ENCODE results near the gene GRAMD4. TPM values are rescaled to one million over a fixed set of nuclear protein-coding genes. Genes with fewer than 3 reads are reported as not detected.

GRAMD4 gene
- total and polyA plus RNA-seq, 2 donors (not counting 1 experiment from before 2014, with no cell fraction given), result 17.0 to 88.1 TPM

DNA sequence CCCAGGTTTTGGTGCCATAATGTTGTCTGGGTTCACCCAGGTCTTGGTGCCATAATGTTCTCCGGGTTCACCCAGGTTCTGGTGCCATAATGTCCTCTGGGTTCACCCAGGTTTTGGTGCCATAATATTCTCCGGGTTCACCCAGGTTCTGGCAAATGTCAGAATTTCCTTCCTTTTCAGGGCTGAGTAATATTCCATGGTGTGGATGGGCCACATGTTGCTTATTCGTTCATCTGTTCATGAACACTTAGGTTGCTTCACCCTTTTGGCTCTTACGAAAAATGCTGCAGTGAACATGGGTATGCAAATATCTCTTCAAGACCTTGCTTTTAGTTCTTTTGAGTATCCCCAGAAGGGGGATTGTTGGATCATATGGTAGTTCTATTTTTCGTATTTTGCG lies 15.1 kb upstream of the GRAMD4 start:
- CTCF ChIA-PET, result no interaction called here
- TF ChIP-seq, protein P1, sequence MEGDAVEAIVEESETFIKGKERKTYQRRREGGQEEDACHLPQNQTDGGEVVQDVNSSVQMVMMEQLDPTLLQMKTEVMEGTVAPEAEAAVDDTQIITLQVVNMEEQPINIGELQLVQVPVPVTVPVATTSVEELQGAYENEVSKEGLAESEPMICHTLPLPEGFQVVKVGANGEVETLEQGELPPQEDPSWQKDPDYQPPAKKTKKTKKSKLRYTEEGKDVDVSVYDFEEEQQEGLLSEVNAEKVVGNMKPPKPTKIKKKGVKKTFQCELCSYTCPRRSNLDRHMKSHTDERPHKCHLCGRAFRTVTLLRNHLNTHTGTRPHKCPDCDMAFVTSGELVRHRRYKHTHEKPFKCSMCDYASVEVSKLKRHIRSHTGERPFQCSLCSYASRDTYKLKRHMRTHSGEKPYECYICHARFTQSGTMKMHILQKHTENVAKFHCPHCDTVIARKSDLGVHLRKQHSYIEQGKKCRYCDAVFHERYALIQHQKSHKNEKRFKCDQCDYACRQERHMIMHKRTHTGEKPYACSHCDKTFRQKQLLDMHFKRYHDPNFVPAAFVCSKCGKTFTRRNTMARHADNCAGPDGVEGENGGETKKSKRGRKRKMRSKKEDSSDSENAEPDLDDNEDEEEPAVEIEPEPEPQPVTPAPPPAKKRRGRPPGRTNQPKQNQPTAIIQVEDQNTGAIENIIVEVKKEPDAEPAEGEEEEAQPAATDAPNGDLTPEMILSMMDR (IDR thresholded peaks at IDR 0.05), result no peak
- no peak for TF ChIP-seq EZH2 (IDR thresholded peaks at IDR 0.05; ENCODE audit: borderline replicate concordance, insufficient read depth, low read depth, low read length, poor library complexity, severe bottlenecking)
- Mint-ChIP-seq H3K4me3 (no peak overlapping the region), H3K27me3 (no peaks in the 10 kb centered on the region), H3K4me1 (peaks cover 30% of the 10 kb centered on the region), H3K27ac (no peak overlapping the region), H3K9me3 (ENCODE audit: insufficient read depth) (peaks cover 4% of the 10 kb centered on the region)
- no peak overlapping the region for H3K27ac ChIP-seq (ENCODE audit: low read length in 2 of 2)
- DNase-seq (no peak), ATAC-seq (ENCODE audit: low read depth) (no peak)
- no peaks in the 10 kb centered on the region for H3K27me3 ChIP-seq (replicated peaks in 1 of 4; ENCODE audit: control extremely low read depth in 1 of 4, control insufficient read depth in 3 of 4, insufficient read depth in 4 of 4, low read length in 3 of 4)
- peaks cover 56% of the 10 kb centered on the region for H4K20me1 ChIP-seq (ENCODE audit: control insufficient read depth, insufficient read depth, low read length, poor library complexity, severe bottlenecking)
- no peak overlapping the region for H3K9ac ChIP-seq (ENCODE audit: low read length)
- H3K36me3 ChIP-seq (replicated peaks in 1 of 2; ENCODE audit: control extremely low read depth in 1 of 2, control insufficient read depth in 1 of 2, extremely low read depth in 1 of 2, insufficient read depth in 2 of 2, low read length in 1 of 2), result no peaks in the 10 kb centered on the region
- H2AFZ ChIP-seq (ENCODE audit: insufficient read depth, low read depth, low read length, poor library complexity, severe bottlenecking), result no peak overlapping the region
- no peak overlapping the region for H3K4me2 ChIP-seq (replicated peaks; ENCODE audit: low read depth, low read length, poor library complexity, severe bottlenecking)
- H3K9me3 ChIP-seq (ENCODE audit: control extremely low read depth in 1 of 3, control insufficient read depth in 2 of 3, insufficient read depth in 1 of 3, low read length in 2 of 3), result no peaks in the 10 kb centered on the region
- POLR2A ChIA-PET, result no interaction called here
- peaks cover 12 to 24% of the 10 kb centered on the region in 2 donors for H3K4me1 ChIP-seq (ENCODE audit: control insufficient read depth in 2 of 2, insufficient read depth in 2 of 2, low read length in 2 of 2)
- 100% methylated on average over 3 of the region's 6 CpGs for WGBS (ENCODE audit: insufficient coverage)
- peaks cover 84% of the 10 kb centered on the region for H3K79me2 ChIP-seq (ENCODE audit: control insufficient read depth, insufficient read depth, low read length)
- intact Hi-C loops (cut with micrococcal nuclease), result no loop called here
- H3K4me3 ChIP-seq (ENCODE audit: control extremely low read depth in 1 of 5, extremely low read depth in 1 of 5, insufficient read depth in 1 of 5, low read depth in 2 of 5, low read length in 4 of 5), result no peak overlapping the region

DNA sequence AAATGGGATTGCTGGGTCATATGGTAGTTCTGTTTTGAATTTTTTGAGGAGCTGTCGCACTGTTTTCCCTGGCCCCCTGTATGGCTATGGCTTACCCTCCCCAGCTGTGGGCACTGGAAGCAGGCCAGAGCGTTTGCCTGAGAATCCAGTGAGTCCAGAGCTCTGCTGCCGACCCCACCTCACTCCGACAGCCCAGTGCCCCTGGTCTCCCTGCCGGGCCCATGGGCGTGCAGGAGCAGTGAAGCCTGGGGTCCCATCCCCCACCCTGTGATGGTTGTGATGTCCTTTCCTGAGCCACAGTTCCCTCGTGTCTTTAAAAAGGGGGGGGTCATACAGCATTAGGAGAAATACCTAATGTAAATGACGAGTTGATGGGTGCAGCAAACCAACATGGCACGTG lies 13.3 kb upstream of the GRAMD4 start:
- Histone ChIP-seq H3K79me2 (ENCODE audit: control insufficient read depth, insufficient read depth, low read length) (peaks cover 85% of the 10 kb centered on the region), H3K27ac (ENCODE audit: low read length in 2 of 2) (no peak overlapping the region), H3K9ac (ENCODE audit: low read length) (no peak overlapping the region), H4K20me1 (ENCODE audit: control insufficient read depth, insufficient read depth, low read length, poor library complexity, severe bottlenecking) (peaks cover 55% of the 10 kb centered on the region), H3K27me3 (replicated peaks in 1 of 4; ENCODE audit: control extremely low read depth in 1 of 4, control insufficient read depth in 3 of 4, insufficient read depth in 4 of 4, low read length in 3 of 4) (no peaks in the 10 kb centered on the region), H2AFZ (ENCODE audit: insufficient read depth, low read depth, low read length, poor library complexity, severe bottlenecking) (no peak overlapping the region), H3K4me2 (replicated peaks; ENCODE audit: low read depth, low read length, poor library complexity, severe bottlenecking) (no peak overlapping the region), H3K4me3 (ENCODE audit: control extremely low read depth in 1 of 5, extremely low read depth in 1 of 5, insufficient read depth in 1 of 5, low read depth in 2 of 5, low read length in 4 of 5) (no peak overlapping the region), H3K9me3 (ENCODE audit: control extremely low read depth in 1 of 3, control insufficient read depth in 2 of 3, insufficient read depth in 1 of 3, low read length in 2 of 3) (no peaks in the 10 kb centered on the region), H3K4me1 (ENCODE audit: control insufficient read depth in 2 of 2, insufficient read depth in 2 of 2, low read length in 2 of 2) (peaks cover 10 to 13% of the 10 kb centered on the region in 2 donors), H3K36me3 (replicated peaks in 1 of 2; ENCODE audit: control extremely low read depth in 1 of 2, control insufficient read depth in 1 of 2, extremely low read depth in 1 of 2, insufficient read depth in 2 of 2, low read length in 1 of 2) (no peaks in the 10 kb centered on the region)
- CTCF ChIA-PET, result interaction anchor here (1.2 kb wide), 1 partner anchor 44 kb away, joined by 3 read pairs; no protein-coding TSS in a partner anchor
- H3K4me3 Mint-ChIP-seq, result no peak overlapping the region
- ATAC-seq (ENCODE audit: low read depth) (no peak), DNase-seq (no peak)
- TF ChIP-seq EZH2 (IDR thresholded peaks at IDR 0.05; ENCODE audit: borderline replicate concordance, insufficient read depth, low read depth, low read length, poor library complexity, severe bottlenecking), result no peak
- TF ChIP-seq, protein P1 (IDR thresholded peaks at IDR 0.05), result no peak
- no peak overlapping the region for H3K27ac Mint-ChIP-seq
- 99% methylated on average over 7 of the region's 9 CpGs for WGBS (ENCODE audit: insufficient coverage)
- intact Hi-C loops (cut with micrococcal nuclease), result no loop called here
- peaks cover 20% of the 10 kb centered on the region for H3K4me1 Mint-ChIP-seq
- H3K9me3 Mint-ChIP-seq (ENCODE audit: insufficient read depth), result peaks cover 4% of the 10 kb centered on the region
- no peaks in the 10 kb centered on the region for H3K27me3 Mint-ChIP-seq
- POLR2A ChIA-PET, result interaction anchor here (0.6 kb wide), 1 partner anchor 44 kb away, joined by 3 read pairs; no protein-coding TSS in a partner anchor

Data from B cell (primary cell).